GM18909 (cell line): ENCODE results near the gene SDC3.

ENCODE experiments used
- ATAC-seq: cut with Tn5 transposase; IDR thresholded peaks from one replicate; pipeline ENCODE4 v1.9.1; 2021; ENCODE audit warnings: mild to moderate bottlenecking; ENCODE audit not compliant: unreplicated experiment, poor library complexity

Gene SDC3

GRCh38 chr1:30860320-30860652, 48.3 kb downstream of the SDC3 start:
- ATAC-seq = no peak

DNA sequence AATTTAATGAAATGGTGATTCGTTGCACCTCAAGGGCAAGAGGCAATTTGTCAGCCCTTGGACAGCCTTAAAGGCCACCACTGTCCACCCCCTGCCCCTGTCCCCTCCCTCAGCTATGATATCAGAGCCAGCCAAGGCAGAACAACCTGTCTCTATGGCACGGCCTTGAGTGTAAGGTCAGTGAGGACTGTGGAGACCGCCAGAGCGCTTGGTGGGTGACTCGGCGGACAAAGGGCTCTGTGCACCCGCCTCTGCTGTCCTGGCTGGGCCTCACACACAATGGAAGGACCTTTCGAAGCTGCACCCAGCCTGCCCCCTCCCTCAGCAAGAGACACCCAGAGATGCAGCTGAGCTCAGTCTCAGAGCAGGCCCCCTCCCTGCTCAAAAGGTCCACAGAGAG, 50.6 kb downstream of the SDC3 start:
- ATAC-seq = no peak

GRCh38 chr1:30857062-30857461, 51.5 kb downstream of the SDC3 start:
- no peak for ATAC-seq

- ATAC-seq = no peak
Measured at GRCh38 chr1:30856260-30856790, 52.2 kb downstream of the SDC3 start.

DNA sequence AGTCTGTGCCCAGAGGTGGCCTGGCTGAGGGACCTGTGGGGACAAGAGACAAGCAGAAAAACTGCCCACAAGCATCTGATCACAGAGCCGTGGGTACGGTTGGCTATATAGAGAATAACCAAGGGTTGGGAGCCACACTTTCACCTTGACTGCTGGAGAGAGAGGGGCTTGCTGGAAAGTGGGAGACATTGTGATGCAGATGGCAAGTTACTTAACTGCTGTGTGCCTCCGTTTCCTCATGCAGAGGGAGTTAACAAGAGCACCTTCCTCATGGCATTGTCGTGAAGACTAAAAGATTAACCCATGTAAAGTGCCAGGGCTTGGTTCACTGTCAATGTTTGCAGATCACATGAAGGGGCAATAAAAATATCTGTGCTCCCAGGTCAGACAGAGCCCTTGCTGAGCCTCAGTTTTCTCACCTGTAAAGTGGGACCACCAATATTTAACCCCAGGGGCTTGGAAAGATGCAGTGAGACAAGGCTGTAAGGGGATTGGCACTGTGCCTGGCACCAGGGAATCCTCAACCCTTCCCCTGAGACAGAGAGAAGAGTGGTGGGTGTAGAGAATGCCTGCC, 52.8 kb downstream of the SDC3 start:
- ATAC-seq = no peak

DNA sequence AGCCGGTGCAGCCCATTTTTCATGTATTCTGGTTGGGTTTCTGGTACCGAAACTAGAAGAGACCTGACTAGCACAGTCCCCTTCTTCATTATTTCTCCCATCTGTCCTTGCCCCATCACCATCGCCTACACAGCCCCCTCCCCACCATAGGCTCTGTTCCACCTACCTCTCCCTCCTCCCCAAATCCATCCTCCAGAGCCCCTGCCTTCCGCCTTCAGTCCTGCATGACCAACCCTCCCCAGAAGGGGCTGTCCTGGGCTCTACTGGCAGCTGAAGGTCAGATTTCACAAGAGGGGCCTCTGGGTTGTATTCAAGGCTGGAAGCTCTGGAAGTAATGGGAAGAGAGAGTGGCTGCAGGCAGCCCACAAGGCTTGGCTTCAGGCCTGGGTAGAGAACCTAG, 55.2 kb downstream of the SDC3 start:
- ATAC-seq = no peak

- ATAC-seq = no peak
Measured at GRCh38 chr1:30852026-30852425, 56.5 kb downstream of the SDC3 start.

DNA sequence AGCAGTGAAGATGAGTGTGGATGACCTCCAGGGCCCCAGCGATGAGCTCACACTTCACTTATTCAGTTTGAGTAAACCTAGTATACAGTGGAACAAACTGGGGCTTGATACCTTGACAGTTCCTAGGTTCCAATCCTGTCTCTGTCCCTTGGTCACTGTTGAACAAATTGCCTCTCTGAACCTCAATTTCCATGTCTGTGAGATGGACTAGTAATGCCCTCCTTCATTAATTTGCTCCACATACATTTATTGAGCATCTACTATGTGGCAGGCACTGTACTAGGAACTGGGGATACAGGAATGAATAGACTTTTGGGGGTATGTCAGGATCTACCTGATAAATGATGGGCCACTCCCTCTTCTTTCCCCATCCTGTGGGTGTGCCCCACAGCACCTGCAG, 57.3 kb downstream of the SDC3 start:
- no peak for ATAC-seq

- ATAC-seq = no peak
Measured at GRCh38 chr1:30850607-30851006, 58.0 kb downstream of the SDC3 start.

DNA sequence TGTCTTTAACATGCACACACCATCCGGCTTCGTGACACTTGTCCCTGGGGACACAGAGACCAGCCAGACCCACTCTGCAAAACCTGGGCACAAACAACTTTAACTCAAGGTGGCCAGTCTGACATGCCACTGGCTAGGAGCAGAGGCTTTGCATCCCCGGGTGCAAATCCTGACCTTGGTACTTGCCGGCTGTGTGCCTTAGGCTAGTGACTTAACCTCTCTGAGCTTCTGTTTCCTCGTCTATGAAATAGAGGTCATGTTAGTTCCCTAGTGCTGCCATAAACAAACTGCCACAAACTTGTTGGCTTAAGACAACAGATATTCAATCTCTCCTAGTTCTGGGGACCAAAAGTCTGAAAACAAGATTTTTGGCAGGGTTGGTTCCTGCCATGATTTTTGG, 60.4 kb downstream of the SDC3 start:
- no peak for ATAC-seq

DNA sequence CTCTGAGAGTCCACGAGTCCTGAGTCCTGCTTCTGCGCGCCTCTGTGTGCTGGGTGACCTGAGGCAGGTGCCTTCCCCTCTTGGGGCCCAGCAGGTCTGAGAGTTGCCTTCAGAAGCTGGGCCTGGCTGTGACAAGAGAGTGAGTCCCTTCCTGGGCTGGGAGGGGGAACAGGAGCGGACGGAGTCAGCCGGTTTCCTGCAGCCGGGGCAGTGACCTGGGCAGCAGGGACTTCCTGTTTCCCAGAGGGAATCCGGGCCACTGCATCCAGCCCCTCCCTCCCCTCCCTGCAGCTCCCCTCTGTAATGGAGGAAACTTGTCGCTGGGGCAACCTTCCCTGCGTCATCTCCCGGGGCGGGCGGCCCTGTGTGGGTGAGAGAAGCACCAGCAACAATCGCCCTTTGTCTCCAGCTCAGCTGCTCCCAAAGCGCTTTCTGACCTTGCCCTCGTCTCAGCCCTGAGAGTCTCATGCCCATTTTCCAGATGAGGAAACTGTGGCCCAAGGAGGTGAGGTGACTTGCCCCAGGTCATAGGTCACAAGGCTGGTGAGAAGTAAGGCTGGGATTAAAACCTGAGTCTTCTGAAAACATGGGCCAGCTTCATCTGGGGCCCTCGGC, 61.1 kb downstream of the SDC3 start:
- no peak for ATAC-seq

DNA sequence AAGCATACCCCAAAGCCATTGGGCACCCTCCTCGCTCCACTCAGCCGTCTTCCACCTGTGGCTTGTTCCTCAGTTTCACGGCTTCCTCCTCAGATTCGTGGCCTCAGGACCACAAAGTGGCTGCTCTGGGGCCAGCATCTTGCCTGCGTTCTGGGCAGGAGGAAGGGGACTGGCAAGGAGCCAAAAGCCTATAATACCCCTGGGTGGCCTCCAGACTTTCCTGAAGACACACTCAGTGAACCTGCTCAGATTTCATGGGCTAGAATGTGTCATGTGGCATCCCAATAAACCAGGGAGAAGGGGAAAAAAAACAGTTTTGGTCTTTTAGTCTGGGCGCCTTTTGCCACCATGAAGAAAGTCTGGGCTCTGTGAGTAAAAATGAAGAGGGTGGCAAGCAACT, 62.0 kb downstream of the SDC3 start:
- no peak for ATAC-seq

- ATAC-seq = no peak
Measured at GRCh38 chr1:30845904-30846290, 62.7 kb downstream of the SDC3 start.

DNA sequence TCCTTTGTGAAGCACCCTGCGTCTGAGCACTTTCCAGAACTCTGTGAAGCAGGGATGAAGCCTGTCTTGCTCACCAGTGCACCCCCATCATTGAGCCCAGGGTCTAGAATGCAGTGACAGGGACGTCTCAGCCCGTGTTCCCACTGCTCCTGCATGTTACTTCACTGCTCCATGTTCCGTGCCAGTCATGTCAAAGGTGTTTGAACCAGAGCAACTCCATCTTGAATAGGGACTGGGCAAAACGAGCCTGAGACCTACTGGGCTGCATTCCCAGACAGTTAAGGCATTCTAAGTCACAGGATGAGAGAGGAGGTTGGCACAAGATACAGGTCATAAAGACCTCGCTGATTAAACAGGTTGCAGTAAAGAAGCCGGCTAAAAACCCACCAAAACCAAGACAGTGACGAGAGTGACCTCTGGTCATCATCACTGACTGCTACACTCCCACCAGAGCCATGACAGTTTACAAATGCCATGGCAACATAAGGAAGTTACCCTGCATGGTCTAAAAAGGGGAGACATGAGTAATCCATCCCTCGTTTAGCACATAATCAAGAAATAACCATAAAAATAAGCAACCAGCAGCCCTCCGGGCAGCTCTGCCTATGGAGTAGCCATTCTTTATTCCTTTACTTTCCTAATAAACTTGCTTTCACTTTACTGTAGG, 63.2 kb downstream of the SDC3 start:
- ATAC-seq = no peak

DNA sequence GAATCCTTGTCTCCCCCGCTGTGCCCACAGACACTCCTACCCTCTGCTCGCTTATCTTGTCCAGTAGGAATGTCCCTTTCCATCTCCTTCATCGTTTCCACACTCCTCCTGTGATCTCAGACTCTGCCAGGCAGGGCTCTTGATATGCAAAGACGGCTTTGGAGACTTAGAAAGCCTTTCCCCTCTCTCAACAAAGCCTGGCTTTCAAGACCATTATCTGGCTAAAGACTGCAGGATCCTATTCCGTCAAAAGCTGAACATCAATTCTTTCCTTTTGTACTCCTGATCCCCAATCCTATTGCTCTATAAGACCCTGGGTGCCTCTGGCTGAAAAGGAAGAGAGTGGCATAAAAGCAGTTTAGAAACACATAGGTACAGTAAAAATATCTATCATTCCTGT, 63.9 kb downstream of the SDC3 start:
- no peak for ATAC-seq

- no peak for ATAC-seq
Measured at GRCh38 chr1:30842697-30843354, 65.7 kb downstream of the SDC3 start.

DNA sequence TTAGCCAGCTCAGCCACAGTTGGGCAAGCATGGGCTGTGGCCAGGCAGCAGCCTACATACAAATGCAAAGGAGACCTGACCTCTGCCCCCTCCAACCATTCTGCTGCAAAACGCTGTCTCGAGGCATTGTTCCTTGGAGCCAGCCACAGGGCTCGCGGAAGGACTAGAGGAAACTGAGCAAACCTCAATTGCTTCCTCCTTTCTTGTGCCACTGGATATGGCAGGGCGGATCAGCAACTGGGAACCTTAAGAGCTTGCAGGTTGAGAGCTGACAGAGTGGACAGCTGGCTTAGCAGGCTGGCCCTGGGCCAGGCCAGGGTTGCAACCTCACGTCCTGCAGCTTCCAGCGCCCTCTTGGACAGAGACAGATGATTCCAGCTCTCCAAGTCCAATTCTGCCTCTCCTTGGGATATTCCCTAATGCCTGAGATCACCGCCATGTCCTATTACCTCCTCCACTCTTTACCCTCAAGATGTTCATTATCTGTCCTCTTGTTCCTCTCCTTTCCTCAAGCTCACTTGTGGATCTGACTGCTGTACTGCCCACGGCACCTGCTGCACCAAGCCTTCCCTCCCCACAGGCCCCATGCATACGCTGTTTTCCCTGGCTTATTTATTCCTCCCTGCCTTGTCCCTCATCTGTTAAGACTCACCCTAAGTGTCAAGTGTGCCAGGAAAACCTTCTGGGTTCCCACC, 67.5 kb downstream of the SDC3 start:
- no peak for ATAC-seq

GRCh38 chr1:30839827-30840359, 68.7 kb downstream of the SDC3 start:
- no peak for ATAC-seq

DNA sequence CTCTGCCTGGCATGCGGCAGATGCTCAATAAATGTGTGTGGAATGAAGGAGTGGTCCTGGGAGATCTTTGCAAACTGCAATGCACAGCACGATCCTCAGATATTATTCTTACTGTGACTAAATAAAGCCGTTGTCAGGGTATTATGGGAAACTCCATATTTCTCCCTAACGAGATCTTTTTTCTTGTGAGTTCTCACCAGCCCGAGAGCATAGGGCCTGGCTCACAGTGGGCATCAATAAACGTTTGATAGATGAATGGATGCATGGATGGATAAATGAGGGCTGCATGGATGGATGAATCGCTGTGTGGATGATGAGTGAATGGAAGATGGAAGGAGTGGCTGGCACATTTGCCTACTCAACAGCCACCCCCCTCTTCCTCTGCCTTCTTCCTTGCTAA, 69.6 kb downstream of the SDC3 start:
- ATAC-seq = no peak

- no peak for ATAC-seq
Measured at GRCh38 chr1:30837653-30838052, 70.9 kb downstream of the SDC3 start.

DNA sequence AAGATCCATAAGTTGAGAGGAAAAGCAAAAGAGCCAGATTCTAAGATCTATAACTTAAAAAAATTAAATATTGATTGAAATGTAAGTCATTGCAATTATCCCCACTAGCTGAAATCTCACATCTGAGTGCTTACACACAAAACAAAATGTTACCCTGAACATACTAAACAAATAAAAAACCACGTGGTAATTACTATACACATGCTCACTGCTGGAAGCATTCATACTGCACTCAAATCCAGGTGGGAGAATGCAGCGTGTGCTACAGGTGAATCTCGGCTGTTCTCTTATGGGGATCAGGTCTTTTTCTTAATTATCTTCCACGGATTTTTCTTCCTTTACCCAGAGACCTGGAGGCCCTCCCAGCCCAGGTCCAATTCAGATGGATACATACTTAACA, 74.3 kb downstream of the SDC3 start:
- ATAC-seq = no peak
